NCI-H69 (cell line): ENCODE measurements around the gene DST.

Source experiments
- DNase-seq: peaks from one replicate; lab custom pipeline; 2025; lab: John Stamatoyannopoulos, UW

DST gene

GRCh38 chr6:56624046-56624727, 18.5 kb downstream of the DST start:
- no peak for DNase-seq

GRCh38 chr6:56620229-56620868, 22.3 kb downstream of the DST start:
- DNase-seq: no peak

- DNase-seq: no peak
Measured at GRCh38 chr6:56618050-56618449, 24.6 kb downstream of the DST start.

- DNase-seq: no peak
Measured at GRCh38 chr6:56616967-56617366, 25.7 kb downstream of the DST start.

- DNase-seq: no peak
Measured at GRCh38 chr6:56613247-56613851, 29.3 kb downstream of the DST start.

- no peak for DNase-seq
Measured at GRCh38 chr6:56608332-56608731, 34.4 kb downstream of the DST start.

GRCh38 chr6:56607111-56607752, 35.5 kb downstream of the DST start:
- DNase-seq: no peak

GRCh38 chr6:56605435-56605834, 37.3 kb downstream of the DST start:
- no peak for DNase-seq

- DNase-seq: no peak
Measured at GRCh38 chr6:56604186-56604585, 38.5 kb downstream of the DST start.

GRCh38 chr6:56601390-56601789, 41.3 kb downstream of the DST start:
- no peak for DNase-seq

- DNase-seq: peak; percentile 78
Measured at GRCh38 chr6:56595490-56596122, 47.1 kb downstream of the DST start.

- DNase-seq: peak; percentile 69
Measured at GRCh38 chr6:56594699-56595098, 48.0 kb downstream of the DST start.

GRCh38 chr6:56593801-56594318, 48.8 kb downstream of the DST start:
- DNase-seq: no peak

GRCh38 chr6:56582236-56582635, 60.5 kb downstream of the DST start:
- no peak for DNase-seq

- DNase-seq: no peak
Measured at GRCh38 chr6:56581296-56581925, 61.3 kb downstream of the DST start.

GRCh38 chr6:56580271-56580670, 62.4 kb downstream of the DST start:
- DNase-seq: no peak

GRCh38 chr6:56579155-56579851, 63.4 kb downstream of the DST start:
- no peak for DNase-seq

- no peak for DNase-seq
Measured at GRCh38 chr6:56575736-56576135, 67.0 kb downstream of the DST start.

- no peak for DNase-seq
Measured at GRCh38 chr6:56574292-56574691, 68.4 kb downstream of the DST start.

- no peak for DNase-seq
Measured at GRCh38 chr6:56573624-56574023, 69.1 kb downstream of the DST start.

- DNase-seq: no peak
Measured at GRCh38 chr6:56572788-56573471, 69.8 kb downstream of the DST start.
